ENCODE measurements around the gene FITM2. TPM values are rescaled to one million over a fixed set of nuclear protein-coding genes. Genes with fewer than 3 reads are reported as not detected.

The FITM2 gene
- total and polyA plus RNA-seq, 4 donors, result 2.7 to 19.7 (median 7.9) TPM

- Histone ChIP-seq H3K4me1 (ENCODE audit: control insufficient read depth in 5 of 5, insufficient read depth in 5 of 5, low read length in 5 of 5) (peaks cover 0 to 21% (median 14%) of the 10 kb centered on the region in 5 donors), H3K36me3 (ENCODE audit: control insufficient read depth in 4 of 4, insufficient read depth in 4 of 4, low read length in 4 of 4) (peaks cover 0 to 6% (median 0%) of the 10 kb centered on the region in 4 donors), H3K27ac (ENCODE audit: low read depth in 1 of 2, low read length in 1 of 2) (peak overlapping the region in 1 of 2 donors; percentile 10), H3K9ac (ENCODE audit: insufficient read depth in 1 of 2, low read length in 2 of 2) (no peak overlapping the region), H3K9me3 (ENCODE audit: control insufficient read depth in 4 of 4, insufficient read depth in 3 of 4, low read length in 3 of 4) (no peaks in the 10 kb centered on the region), H3K4me3 (no peak overlapping the region), H3K27me3 (ENCODE audit: control insufficient read depth in 3 of 3, insufficient read depth in 3 of 3, low read length in 2 of 3) (no peaks in the 10 kb centered on the region)
- TF ChIP-seq CTCF (IDR thresholded peaks at IDR 0.05; ENCODE audit: control extremely low read depth, extremely low read depth), result no peak
- ATAC-seq (ENCODE audit: insufficient read depth, low FRiP score) (no peak), DNase-seq (no peak)
Observed at GRCh38 chr20:44304383-44304782, 6.6 kb downstream of the FITM2 start.

GRCh38 chr20:44302736-44303135 is 8.3 kb downstream of the FITM2 start:
- peak overlapping the region in 1 of 2 donors; percentile 45 for H3K27ac ChIP-seq (ENCODE audit: low read depth in 1 of 2, low read length in 1 of 2)
- no peak overlapping the region for H3K9ac ChIP-seq (ENCODE audit: insufficient read depth in 1 of 2, low read length in 2 of 2)

GRCh38 chr20:44302026-44302669 is 8.9 kb downstream of the FITM2 start:
- peaks cover 0 to 6% (median 0%) of the 10 kb centered on the region in 4 donors for H3K36me3 ChIP-seq (ENCODE audit: control insufficient read depth in 4 of 4, insufficient read depth in 4 of 4, low read length in 4 of 4)
- WGBS, 2 donors, result 52 to 65% methylated on average over 5 of the region's 5 CpGs
- no peak overlapping the region for H3K9ac ChIP-seq (ENCODE audit: insufficient read depth in 1 of 2, low read length in 2 of 2)
- H3K4me1 ChIP-seq (ENCODE audit: control insufficient read depth in 5 of 5, insufficient read depth in 5 of 5, low read length in 5 of 5), result peaks cover 0 to 18% (median 14%) of the 10 kb centered on the region in 5 donors
- ATAC-seq (ENCODE audit: insufficient read depth, low FRiP score), result peak; percentile 59
- TF ChIP-seq CTCF (IDR thresholded peaks at IDR 0.05; ENCODE audit: control extremely low read depth, extremely low read depth), result no peak
- no peaks in the 10 kb centered on the region for H3K27me3 ChIP-seq (ENCODE audit: control insufficient read depth in 3 of 3, insufficient read depth in 3 of 3, low read length in 2 of 3)
- peak overlapping the region; percentile 41 to 45 for H3K27ac ChIP-seq (ENCODE audit: low read depth in 1 of 2, low read length in 1 of 2)
- no peaks in the 10 kb centered on the region for H3K9me3 ChIP-seq (ENCODE audit: control insufficient read depth in 4 of 4, insufficient read depth in 3 of 4, low read length in 3 of 4)
- peak; percentile 10 to 41 (median 24) for DNase-seq
- no peak overlapping the region for H3K4me3 ChIP-seq

More at GRCh38 chr20:44302736-44303135, 8.3 kb downstream of the FITM2 start:
- Histone ChIP-seq H3K4me3 (no peak overlapping the region), H3K27me3 (ENCODE audit: control insufficient read depth in 3 of 3, insufficient read depth in 3 of 3, low read length in 2 of 3) (no peaks in the 10 kb centered on the region), H3K4me1 (ENCODE audit: control insufficient read depth in 5 of 5, insufficient read depth in 5 of 5, low read length in 5 of 5) (peaks cover 0 to 18% (median 14%) of the 10 kb centered on the region in 5 donors), H3K36me3 (ENCODE audit: control insufficient read depth in 4 of 4, insufficient read depth in 4 of 4, low read length in 4 of 4) (peaks cover 0 to 6% (median 0%) of the 10 kb centered on the region in 4 donors), H3K9me3 (ENCODE audit: control insufficient read depth in 4 of 4, insufficient read depth in 3 of 4, low read length in 3 of 4) (no peaks in the 10 kb centered on the region)
- DNase-seq (no peak), ATAC-seq (ENCODE audit: insufficient read depth, low FRiP score) (no peak)
- no peak for TF ChIP-seq CTCF (IDR thresholded peaks at IDR 0.05; ENCODE audit: control extremely low read depth, extremely low read depth)
- WGBS, 2 donors, result 76 to 87% methylated on average over 8 of the region's 8 CpGs
